H1 (cell line): ENCODE data around the gene VAPB. TPM values are rescaled to one million over a fixed set of nuclear protein-coding genes. Genes with fewer than 3 reads are reported as not detected.

Source experiments
- CTCF ChIA-PET: fragments of 300-600 bp; sonication (Branson Sonifier 250); formaldehyde crosslinking; loops from one replicate; lab custom pipeline; 2021; ENCODE audit not compliant: partially characterized antibody; lab: Charles Lee
- POLR2A ChIA-PET: fragments of 300-600 bp; sonication (Branson Sonifier 250); formaldehyde crosslinking; loops from one replicate; lab custom pipeline; 2021; ENCODE audit warnings: inconsistent platforms; ENCODE audit not compliant: partially characterized antibody; lab: Charles Lee
- DNase-seq, 2 experiments: peaks; one replicate each; pipeline versions ENCODE4 v3.0.0 to v3.0.0-alpha.2; 2010 to 2022; ENCODE audit warnings: low spot score in 2 of 2, low read depth in 1 of 2, mixed read lengths in 1 of 2
- FAIRE-seq: peaks from 2 replicates; lab custom pipeline; 2011; peaks lifted over from hg19 to GRCh38; lab: Jason Lieb, UNC
- H2AFZ ChIP-seq: 2 replicates; pipeline ENCODE4 v1.8.1; 2012; ENCODE audit warnings: low read length, inconsistent platforms
- H2AK5ac ChIP-seq: 2 replicates; pipeline ENCODE4 v1.6.1; 2013; ENCODE audit warnings: low read depth, low read length
- H2BK120ac ChIP-seq: replicated peaks from 2 replicates; pipeline ENCODE3; 2013; ENCODE audit warnings: low read depth, low read length, inconsistent platforms
- H2BK12ac ChIP-seq: 2 replicates; pipeline ENCODE4 v1.6.1; 2013; ENCODE audit warnings: low read depth, low read length
- H2BK15ac ChIP-seq: 2 replicates; pipeline ENCODE4 v1.6.1; 2013; ENCODE audit warnings: low read length
- H2BK20ac ChIP-seq: 2 replicates; pipeline ENCODE4 v1.6.1; 2013; ENCODE audit warnings: low read length
- H2BK5ac ChIP-seq: 2 replicates; pipeline ENCODE4 v1.6.1; 2013; ENCODE audit warnings: low read depth, low read length
- H3K14ac ChIP-seq: 2 replicates; pipeline ENCODE4 v1.6.1; 2013; ENCODE audit warnings: inconsistent platforms; ENCODE audit not compliant: insufficient read length
- H3K18ac ChIP-seq: 2 replicates; pipeline ENCODE4 v1.6.1; 2013; ENCODE audit warnings: low read length; ENCODE audit errors: extremely low read depth
- H3K23ac ChIP-seq: 2 replicates; pipeline ENCODE4 v1.6.1; 2013; ENCODE audit warnings: inconsistent platforms; ENCODE audit not compliant: insufficient read length
- H3K23me2 ChIP-seq: 2 replicates; pipeline ENCODE4 v1.6.1; 2013; ENCODE audit warnings: low read depth, low read length
- H3K27ac ChIP-seq: 2 replicates; pipeline ENCODE4 v1.6.1; 2011; ENCODE audit warnings: low read depth, low read length, inconsistent platforms
- H3K27me3 ChIP-seq, 4 experiments: replicated peaks in 1 of 4; 1 replicate in 1 of 4; 2 replicates in 3 of 4; pipeline versions ENCODE4 v1.6.1 to v1.8.1; 2011 to 2013; ENCODE audit warnings: low read length in 3 of 4, mild to moderate bottlenecking in 3 of 4, inconsistent platforms in 2 of 4, mixed read lengths in 2 of 4, moderate library complexity in 1 of 4; ENCODE audit not compliant: control insufficient read depth in 3 of 4, insufficient read depth in 3 of 4; ENCODE audit errors: extremely low read depth in 1 of 4
- H3K36me3 ChIP-seq, 4 experiments: 2 replicates each; pipeline versions ENCODE4 v1.6.1 to v1.8.1; 2011 to 2013; ENCODE audit warnings: mild to moderate bottlenecking in 4 of 4, low read length in 3 of 4, moderate library complexity in 2 of 4, control low read depth in 1 of 4, inconsistent platforms in 1 of 4; ENCODE audit not compliant: insufficient read depth in 4 of 4, control insufficient read depth in 2 of 4
- H3K4ac ChIP-seq: replicated peaks from 2 replicates; pipeline ENCODE3; 2013; ENCODE audit warnings: low read length, low read depth, mixed read lengths, inconsistent platforms; ENCODE audit not compliant: insufficient read length
- H3K4me1 ChIP-seq, 4 experiments: replicated peaks in 1 of 4; 1 replicate in 1 of 4; 2 replicates in 3 of 4; pipeline versions ENCODE4 v1.6.1 to v1.8.1; 2011 to 2013; ENCODE audit warnings: low read length in 3 of 4, inconsistent platforms in 2 of 4, mixed read lengths in 1 of 4; ENCODE audit not compliant: insufficient read depth in 4 of 4, control insufficient read depth in 3 of 4
- H3K4me2 ChIP-seq, 2 experiments: 2 replicates each; pipeline versions ENCODE4 v1.6.1 to v1.8.1; 2011 to 2013; ENCODE audit warnings: low read depth in 2 of 2, low read length in 2 of 2, control low read depth in 1 of 2, inconsistent platforms in 1 of 2, mild to moderate bottlenecking in 1 of 2; ENCODE audit not compliant: insufficient read depth in 1 of 2
- H3K4me3 ChIP-seq, 4 experiments: fragments of 200-600, 300-600 bp in 1 of 4; sonication (generic), shearing (Covaris generic), sonication (Bioruptor Twin) in 1 of 4; 2 replicates each; pipeline versions ENCODE4 v1.5.1 to v1.8.1; 2011 to 2016; ENCODE audit warnings: low read length in 4 of 4, low read depth in 3 of 4, control low read depth in 2 of 4, inconsistent platforms in 2 of 4, mild to moderate bottlenecking in 2 of 4, mixed read lengths in 1 of 4, moderate library complexity in 1 of 4; ENCODE audit not compliant: insufficient read depth in 2 of 4; ENCODE audit errors: extremely low read depth in 1 of 4
- H3K56ac ChIP-seq: replicated peaks from 2 replicates; pipeline ENCODE3; 2013; ENCODE audit warnings: low read depth, mild to moderate bottlenecking, mixed read lengths, low read length, inconsistent platforms; ENCODE audit not compliant: insufficient read length
- H3K79me1 ChIP-seq: 2 replicates; pipeline ENCODE4 v1.6.1; 2013; ENCODE audit warnings: low read depth, low read length, control low read depth
- H3K79me2 ChIP-seq, 2 experiments: 2 replicates each; pipeline versions ENCODE4 v1.6.1 to v1.8.1; 2012 to 2013; ENCODE audit warnings: low read length in 2 of 2, mild to moderate bottlenecking in 2 of 2, inconsistent platforms in 1 of 2; ENCODE audit not compliant: insufficient read depth in 2 of 2, control insufficient read depth in 1 of 2
- H3K9ac ChIP-seq, 4 experiments: replicated peaks in 1 of 4; 1 replicate in 1 of 4; 2 replicates in 3 of 4; pipeline versions ENCODE4 v1.6.1 to v1.8.1; 2011 to 2013; ENCODE audit warnings: low read depth in 3 of 4, low read length in 3 of 4, control low read depth in 2 of 4, mild to moderate bottlenecking in 2 of 4, moderate library complexity in 2 of 4, inconsistent platforms in 1 of 4; ENCODE audit errors: extremely low read depth in 1 of 4
- H3K9me3 ChIP-seq, 2 experiments: 2 replicates each; pipeline versions ENCODE4 v1.6.1 to v1.8.1; 2012 to 2013; ENCODE audit warnings: mild to moderate bottlenecking in 2 of 2, moderate library complexity in 2 of 2, control low read depth in 1 of 2, inconsistent platforms in 1 of 2, low read depth in 1 of 2, low read length in 1 of 2, mixed read lengths in 1 of 2; ENCODE audit not compliant: insufficient read depth in 2 of 2
- H4K20me1 ChIP-seq, 2 experiments: replicated peaks in 1 of 2; 2 replicates each; pipeline versions ENCODE3 to v1.8.1; 2011 to 2013; ENCODE audit warnings: inconsistent platforms in 2 of 2, low read length in 2 of 2, mild to moderate bottlenecking in 1 of 2; ENCODE audit not compliant: insufficient read depth in 2 of 2, control insufficient read depth in 1 of 2
- H4K5ac ChIP-seq: 2 replicates; pipeline ENCODE4 v1.6.1; 2013; ENCODE audit warnings: low read length, low read depth, mixed read lengths, inconsistent platforms; ENCODE audit not compliant: insufficient read length
- H4K8ac ChIP-seq: 2 replicates; pipeline ENCODE4 v1.8.0; 2013; ENCODE audit warnings: mild to moderate bottlenecking, moderate library complexity, low read length, inconsistent platforms; ENCODE audit not compliant: insufficient read depth; ENCODE audit errors: extremely low read depth
- H4K91ac ChIP-seq: replicated peaks from 2 replicates; pipeline ENCODE3; 2013; ENCODE audit warnings: low read length, mixed read lengths, inconsistent platforms; ENCODE audit not compliant: insufficient read length
- ASH2L ChIP-seq: fragments of 200-600, 300-600 bp; sonication (generic); IDR thresholded peaks from one replicate; pipeline ENCODE4 v1.7.1; 2017; ENCODE audit warnings: low read length
- ATF2 ChIP-seq: IDR thresholded peaks from 2 replicates; pipeline ENCODE4 v1.6.1; 2012; ENCODE audit warnings: low read length, inconsistent platforms
- EGR1 ChIP-seq: IDR thresholded peaks from 2 replicates; pipeline ENCODE4 v1.6.1; 2011; ENCODE audit warnings: low read depth, low read length, borderline replicate concordance
- HDAC2 ChIP-seq, 2 experiments: fragments of 300-600 bp in 1 of 2; sonication (generic) in 1 of 2; IDR thresholded peaks; 2 replicates each; pipeline ENCODE4 v1.6.1; 2011 to 2012; ENCODE audit warnings: low read depth in 2 of 2, low read length in 2 of 2, mild to moderate bottlenecking in 2 of 2, moderate library complexity in 2 of 2, borderline replicate concordance in 1 of 2, inconsistent platforms in 1 of 2
- NRF1 ChIP-seq: IDR thresholded peaks from 2 replicates; pipeline ENCODE4 v1.6.1; 2011; ENCODE audit warnings: mild to moderate bottlenecking, low read depth, low read length, improper control_type of control experiment
- SIX5 ChIP-seq: IDR thresholded peaks from 2 replicates; pipeline ENCODE4 v1.6.1; 2011; ENCODE audit warnings: mild to moderate bottlenecking, low read depth, low read length
- SP4 ChIP-seq: IDR thresholded peaks from 2 replicates; pipeline ENCODE4 v1.6.1; 2012; ENCODE audit warnings: low read length, inconsistent platforms
- SRF ChIP-seq: IDR thresholded peaks from 2 replicates; pipeline ENCODE4 v1.6.1; 2011; ENCODE audit warnings: mild to moderate bottlenecking, low read depth, low read length, moderate library complexity
- TAF1 ChIP-seq: IDR thresholded peaks from 2 replicates; pipeline ENCODE4 v1.6.1; 2011; ENCODE audit warnings: mild to moderate bottlenecking, low read depth, low read length
- WGBS, 2 experiments: shearing (Covaris generic) in 1 of 2; methylation state at CpG; one replicate each; pipeline versions ENCODE4 v1.1.6 to v1.1.7; 2013 to 2015; ENCODE audit warnings: low lambda C conversion rate in 2 of 2, mixed read lengths in 2 of 2, inconsistent platforms in 1 of 2, low coverage in 1 of 2, missing lambda C conversion rate in 1 of 2; ENCODE audit not compliant: insufficient replicate concordance in 2 of 2, insufficient coverage in 1 of 2, insufficient read length in 1 of 2; ENCODE audit errors: extremely low coverage in 1 of 2, missing lambda C conversion rate in 1 of 2; 5-methylcytosine and 5-hydroxymethylcytosine counted together
- polyA plus RNA-seq, 7 experiments: library from polyadenylated mRNA; depleted of rRNA in 3 of 7; stranded (reverse) in 5 of 7; unstranded in 2 of 7; fragments of >200 nt in 5 of 7; fragments of 200-250 nt in 2 of 7; gene quantifications; 1 replicate in 5 of 7; 2 replicates in 1 of 7; 4 replicates in 1 of 7; pipeline versions ENCODE4 v1.2.1 to v1.2.3, GENCODE V29; 2011 to 2013; ENCODE audit warnings: missing spikeins in 2 of 7, mixed read lengths in 2 of 7
- total RNA-seq: library from RNA; stranded (reverse); fragmentation: NEBNext Ultra II Directional; extraction: Animal tissue kit (Norgen Biotek cat#: 25700); gene quantifications from 2 replicates; pipeline ENCODE4 v1.2.1, GENCODE V29; 2021

The VAPB gene
- total and polyA plus RNA-seq, 2 of the 8 experiments (the other 6 are each of a cell fraction or from before 2014, with no cell fraction given): 24.4 to 62.8 TPM

GRCh38 chr20:58444746-58445255 is 55.8 kb downstream of the VAPB start:
- POLR2A ChIA-PET: no interaction called here
- H4K91ac ChIP-seq: no peak overlapping the region
- no peak overlapping the region for H4K8ac ChIP-seq
- no peak overlapping the region for H2BK15ac ChIP-seq
- H3K18ac ChIP-seq: no peak overlapping the region
- no peak overlapping the region for H2BK120ac ChIP-seq
- DNase-seq (no peak), FAIRE-seq (no peak)
- no peak overlapping the region for H3K56ac ChIP-seq
- H3K79me1 ChIP-seq: no peaks in the 10 kb centered on the region; the same call in 1 of the 2 replicates
- no peak overlapping the region for H3K4ac ChIP-seq
- peaks cover 0 to 13% of the 10 kb centered on the region in 2 experiments; a peak in 1 of 4 replicates for H3K79me2 ChIP-seq
- no peak overlapping the region for H2AK5ac ChIP-seq
- no peak overlapping the region for H3K23ac ChIP-seq
- H4K5ac ChIP-seq: no peak overlapping the region
- H2AFZ ChIP-seq: no peak overlapping the region
- H2BK5ac ChIP-seq: no peak overlapping the region
- peaks cover 3 to 8% (median 4%) of the 10 kb centered on the region in 4 experiments; a peak in 5 of 7 replicates for H3K4me1 ChIP-seq
- no peak overlapping the region for H3K27ac ChIP-seq
- H3K27me3 ChIP-seq: no peaks in the 10 kb centered on the region
- 93% methylated on average over 5 of the region's 5 CpGs; no CpG with 5 or more reads in 1 of the 2 experiments for WGBS, 2 experiments
- H3K23me2 ChIP-seq: no peaks in the 10 kb centered on the region
- TF ChIP-seq EGR1 (no peak), ATF2 (no peak), SP4 (no peak), NRF1 (no peak), HDAC2 (IDR thresholded peaks at IDR 0.05; ENCODE audit: borderline replicate concordance in 1 of 2, low read depth in 2 of 2, low read length in 2 of 2) (no peak), ASH2L (no peak), TAF1 (no peak), SRF (no peak), SIX5 (no peak)
- peaks cover 2 to 17% (median 5%) of the 10 kb centered on the region in 4 experiments; a peak in 4 of 8 replicates for H3K36me3 ChIP-seq
- H3K9ac ChIP-seq: no peak overlapping the region
- no peaks in the 10 kb centered on the region for H4K20me1 ChIP-seq
- no peak overlapping the region for H3K14ac ChIP-seq
- CTCF ChIA-PET: interaction anchor here (0.5 to 1.5 kb wide), 2 partner anchors 13 to 177 kb away, joined by 3 read pairs; no protein-coding TSS in a partner anchor
- H2BK20ac ChIP-seq: no peak overlapping the region
- no peak overlapping the region for H2BK12ac ChIP-seq
- H3K4me3 ChIP-seq: no peak overlapping the region
- no peaks in the 10 kb centered on the region for H3K9me3 ChIP-seq
- H3K4me2 ChIP-seq: no peak overlapping the region
